ENCODE results near the gene ITPK1.

GRCh38 chr14:92939699-92940098, 176.0 kb downstream of the ITPK1 start:
- TF ChIP-seq, protein P1, sequence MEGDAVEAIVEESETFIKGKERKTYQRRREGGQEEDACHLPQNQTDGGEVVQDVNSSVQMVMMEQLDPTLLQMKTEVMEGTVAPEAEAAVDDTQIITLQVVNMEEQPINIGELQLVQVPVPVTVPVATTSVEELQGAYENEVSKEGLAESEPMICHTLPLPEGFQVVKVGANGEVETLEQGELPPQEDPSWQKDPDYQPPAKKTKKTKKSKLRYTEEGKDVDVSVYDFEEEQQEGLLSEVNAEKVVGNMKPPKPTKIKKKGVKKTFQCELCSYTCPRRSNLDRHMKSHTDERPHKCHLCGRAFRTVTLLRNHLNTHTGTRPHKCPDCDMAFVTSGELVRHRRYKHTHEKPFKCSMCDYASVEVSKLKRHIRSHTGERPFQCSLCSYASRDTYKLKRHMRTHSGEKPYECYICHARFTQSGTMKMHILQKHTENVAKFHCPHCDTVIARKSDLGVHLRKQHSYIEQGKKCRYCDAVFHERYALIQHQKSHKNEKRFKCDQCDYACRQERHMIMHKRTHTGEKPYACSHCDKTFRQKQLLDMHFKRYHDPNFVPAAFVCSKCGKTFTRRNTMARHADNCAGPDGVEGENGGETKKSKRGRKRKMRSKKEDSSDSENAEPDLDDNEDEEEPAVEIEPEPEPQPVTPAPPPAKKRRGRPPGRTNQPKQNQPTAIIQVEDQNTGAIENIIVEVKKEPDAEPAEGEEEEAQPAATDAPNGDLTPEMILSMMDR (IDR thresholded peaks at IDR 0.05; ENCODE audit: borderline replicate concordance, extremely low read depth, low read length, poor library complexity, severe bottlenecking) = no peak
- TF ChIP-seq EZH2 (IDR thresholded peaks at IDR 0.05; ENCODE audit: borderline replicate concordance, low read depth, low read length, severe bottlenecking) = no peak

Data from DND-41 (cell line).